Omental fat pad (tissue), 4 donors: Measurements from ENCODE around the gene ITGA8. TPM values are rescaled to one million over a fixed set of nuclear protein-coding genes. Genes with fewer than 3 reads are reported as not detected.

Experiments
- ATAC-seq: fragments of 150-250 bp; one replicate; pipeline ENCODE4 v1.9.1; 2016; ENCODE audit warnings: mild to moderate bottlenecking, moderate library complexity; ENCODE audit not compliant: low FRiP score
- DNase-seq: peaks from one replicate; pipeline ENCODE4 v3.0.0-alpha.2; 2019; ENCODE audit warnings: low spot score
- total RNA-seq, 4 donors: library from RNA; depleted of rRNA; stranded (reverse); fragments of >200 nt; gene quantifications; one replicate each; pipeline ENCODE4 v1.1.0, GENCODE V29; 2016
- TF ChIP-seq, protein P1 (sequence below), 3 donors: fragments of 450-650 bp; IDR thresholded peaks; one replicate each; pipeline ENCODE4 v1.5.1; 2016 to 2017; ENCODE audit warnings: antibody characterized with exemption in 3 of 3, mild to moderate bottlenecking in 3 of 3, moderate library complexity in 2 of 3

ITGA8 gene
- total RNA-seq, 4 donors from 2014 or later: 1.1 to 13.9 (median 2.2) TPM

DNA sequence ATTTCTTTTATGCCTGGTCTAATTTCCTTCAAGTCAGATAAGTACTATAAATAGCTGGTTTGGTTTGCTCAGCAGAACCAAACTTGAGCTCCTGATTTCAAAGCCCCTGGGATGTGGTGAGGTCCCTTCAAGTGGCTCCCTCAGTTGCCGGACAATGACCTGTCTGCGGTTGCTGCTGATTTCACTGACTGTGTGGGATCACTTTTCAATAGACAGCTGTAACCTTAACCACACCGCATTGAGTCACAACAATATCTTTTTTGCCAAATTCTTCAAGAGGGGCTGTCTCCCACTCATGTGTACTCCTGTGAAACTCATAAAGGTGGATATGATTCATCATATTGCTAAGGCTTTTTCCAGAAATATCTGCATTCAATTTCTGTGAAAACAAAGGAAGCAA lies 23.1 kb upstream of the ITGA8 start:
- no peak for ATAC-seq
- TF ChIP-seq, protein P1, sequence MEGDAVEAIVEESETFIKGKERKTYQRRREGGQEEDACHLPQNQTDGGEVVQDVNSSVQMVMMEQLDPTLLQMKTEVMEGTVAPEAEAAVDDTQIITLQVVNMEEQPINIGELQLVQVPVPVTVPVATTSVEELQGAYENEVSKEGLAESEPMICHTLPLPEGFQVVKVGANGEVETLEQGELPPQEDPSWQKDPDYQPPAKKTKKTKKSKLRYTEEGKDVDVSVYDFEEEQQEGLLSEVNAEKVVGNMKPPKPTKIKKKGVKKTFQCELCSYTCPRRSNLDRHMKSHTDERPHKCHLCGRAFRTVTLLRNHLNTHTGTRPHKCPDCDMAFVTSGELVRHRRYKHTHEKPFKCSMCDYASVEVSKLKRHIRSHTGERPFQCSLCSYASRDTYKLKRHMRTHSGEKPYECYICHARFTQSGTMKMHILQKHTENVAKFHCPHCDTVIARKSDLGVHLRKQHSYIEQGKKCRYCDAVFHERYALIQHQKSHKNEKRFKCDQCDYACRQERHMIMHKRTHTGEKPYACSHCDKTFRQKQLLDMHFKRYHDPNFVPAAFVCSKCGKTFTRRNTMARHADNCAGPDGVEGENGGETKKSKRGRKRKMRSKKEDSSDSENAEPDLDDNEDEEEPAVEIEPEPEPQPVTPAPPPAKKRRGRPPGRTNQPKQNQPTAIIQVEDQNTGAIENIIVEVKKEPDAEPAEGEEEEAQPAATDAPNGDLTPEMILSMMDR (IDR thresholded peaks at IDR 0.05): no peak
- no peak for DNase-seq

DNA sequence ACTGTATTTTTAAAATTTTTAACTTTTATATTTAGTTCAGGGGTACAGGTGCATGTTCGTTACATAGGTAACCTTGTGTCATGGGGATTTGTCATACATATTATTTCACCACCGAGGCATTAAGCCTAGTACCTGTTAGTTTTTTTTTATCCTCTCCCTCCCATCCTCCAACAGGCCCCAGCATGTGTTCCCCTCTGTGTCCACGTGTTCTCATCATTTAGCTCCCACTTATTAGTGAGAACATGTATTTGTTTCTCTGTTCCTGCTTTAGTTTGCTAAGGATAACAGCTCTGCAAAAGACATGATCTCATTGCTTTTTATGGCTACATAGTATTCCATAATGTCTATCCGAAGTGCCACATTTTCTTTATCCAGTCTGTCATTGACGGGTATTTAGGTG lies 22.4 kb upstream of the ITGA8 start:
- DNase-seq: no peak
- no peak for ATAC-seq
- TF ChIP-seq, protein P1 (IDR thresholded peaks at IDR 0.05): no peak

DNA sequence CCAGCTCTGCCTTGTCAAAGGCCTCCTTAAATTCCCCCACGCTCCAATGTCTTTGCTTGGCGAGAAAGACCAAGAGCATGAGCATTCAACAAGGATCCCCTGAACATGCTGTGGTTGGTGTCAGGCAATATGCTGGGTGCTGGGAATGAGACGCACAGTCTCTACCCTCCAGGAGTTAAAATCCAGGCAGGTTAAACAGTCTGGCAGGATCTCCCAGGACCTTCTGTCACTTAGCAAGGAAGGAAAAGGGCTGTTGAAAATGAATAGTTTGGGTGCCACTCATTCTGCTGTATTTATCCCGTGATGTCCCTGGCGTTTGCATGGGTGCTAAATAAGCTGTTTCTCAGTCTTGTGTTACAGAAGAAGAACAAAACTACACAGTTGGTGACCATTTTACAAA lies 21.9 kb upstream of the ITGA8 start:
- ATAC-seq (no peak), DNase-seq (no peak)
- TF ChIP-seq, protein P1 (IDR thresholded peaks at IDR 0.05): no peak

DNA sequence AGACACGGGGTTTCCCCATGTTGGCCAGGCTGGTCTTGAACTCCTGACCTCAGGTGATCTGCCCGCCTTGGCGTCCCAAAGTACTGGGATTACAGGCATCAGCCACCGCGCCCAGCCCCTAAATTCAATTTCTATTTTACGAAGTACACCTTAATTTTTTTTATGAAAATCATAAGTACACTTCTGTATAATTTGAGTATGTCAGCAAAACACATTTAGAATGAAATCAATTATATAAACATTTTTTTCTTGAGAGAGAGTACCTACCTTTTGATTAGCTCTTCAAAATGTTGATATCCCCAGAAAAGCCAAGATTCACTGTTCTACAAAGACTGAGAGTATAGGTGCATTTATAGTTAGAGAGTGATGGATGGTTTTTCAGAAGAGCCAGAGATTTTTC lies 20.5 kb upstream of the ITGA8 start:
- DNase-seq (no peak), ATAC-seq (no peak)
- TF ChIP-seq, protein P1 (IDR thresholded peaks at IDR 0.05): no peak

DNA sequence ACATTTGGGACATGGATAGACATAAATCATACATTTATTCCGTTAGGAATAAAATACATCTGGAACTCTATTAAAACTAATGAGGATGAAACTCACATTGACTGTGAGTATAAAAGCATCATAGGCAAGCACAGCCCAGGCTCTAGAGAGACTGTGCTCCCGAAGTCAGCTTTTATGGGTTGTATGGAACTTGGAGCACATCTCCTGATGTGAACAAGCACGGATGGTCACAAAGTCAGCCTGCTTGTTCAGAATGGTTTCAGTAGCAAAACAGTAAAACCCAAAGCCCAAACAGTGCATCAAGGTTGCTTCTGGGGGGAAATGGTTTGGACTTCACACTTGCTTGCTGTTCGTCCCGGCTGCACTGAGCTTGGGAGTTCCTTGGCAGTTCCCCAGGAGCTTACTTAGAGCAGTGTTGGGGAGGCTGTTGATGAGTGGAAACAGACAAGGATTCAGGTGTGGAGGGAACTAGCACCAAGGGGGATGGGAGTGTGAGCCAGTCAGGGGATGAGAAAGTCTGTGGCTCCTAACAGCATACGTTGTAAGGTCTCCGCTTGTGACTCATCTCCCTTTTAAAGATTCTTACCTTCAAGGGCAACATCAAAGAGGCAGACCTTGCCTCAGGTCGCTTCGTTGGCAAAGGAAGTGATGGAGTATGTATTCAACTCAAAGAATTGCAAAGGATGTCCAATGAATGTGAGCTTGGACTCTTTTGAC lies 19.7 kb upstream of the ITGA8 start:
- no peak for ATAC-seq
- no peak for DNase-seq
- TF ChIP-seq, protein P1 (IDR thresholded peaks at IDR 0.05): no peak

DNA sequence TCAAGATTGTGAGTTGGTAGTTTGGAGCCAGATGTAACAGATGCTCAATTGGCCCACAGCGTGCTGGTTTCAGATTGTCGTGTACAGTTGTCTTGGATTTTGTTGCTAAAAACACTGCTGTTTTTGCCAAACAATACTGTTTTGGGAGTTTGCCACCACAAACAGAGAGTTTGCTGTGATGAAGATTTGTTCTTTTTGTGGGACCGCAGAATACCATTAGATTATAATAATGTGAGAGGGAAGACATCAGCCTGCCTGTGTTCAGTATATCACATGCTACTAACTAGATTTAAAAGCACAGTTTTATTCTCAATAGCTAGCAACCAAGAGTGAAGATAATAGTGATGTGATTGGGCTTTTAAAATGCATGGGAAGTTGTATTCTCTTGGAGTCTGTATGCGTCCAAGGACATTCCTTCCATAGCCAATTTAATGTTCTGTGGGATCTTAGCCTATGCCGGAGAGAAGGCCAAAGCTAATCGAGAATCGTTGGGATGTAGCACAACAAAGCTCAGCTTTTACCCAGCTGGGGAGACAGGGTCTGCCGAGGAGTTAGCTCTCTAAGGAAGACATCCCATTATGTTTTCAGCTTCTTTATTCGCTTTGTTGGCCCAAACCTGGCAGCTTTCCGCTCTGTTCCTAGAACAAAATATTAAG lies 18.7 kb upstream of the ITGA8 start:
- TF ChIP-seq, protein P1 (IDR thresholded peaks at IDR 0.05): no peak
- no peak for ATAC-seq
- no peak for DNase-seq

DNA sequence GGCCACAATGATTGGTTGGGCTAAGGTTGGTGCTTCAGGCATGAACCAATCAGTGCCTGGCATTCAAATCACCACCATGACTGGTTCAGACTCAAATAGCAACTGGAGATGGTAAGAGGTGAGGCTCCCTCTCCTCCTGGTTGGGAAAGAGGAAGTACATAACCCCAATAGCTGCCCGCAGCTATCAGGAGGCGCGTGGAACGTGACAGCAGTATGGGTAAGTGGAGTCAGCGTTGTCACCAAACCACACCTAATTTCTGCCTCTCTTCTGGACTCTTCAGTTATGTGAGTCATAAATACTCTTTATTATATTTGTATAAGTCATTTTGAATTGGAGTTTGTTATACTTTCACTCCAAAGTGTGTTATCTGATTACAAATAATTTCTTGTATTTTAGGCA lies 17.9 kb upstream of the ITGA8 start:
- DNase-seq (no peak), ATAC-seq (no peak)
- TF ChIP-seq, protein P1 (IDR thresholded peaks at IDR 0.05): no peak
